ENCODE data around the gene CCDC78. TPM values are rescaled to one million over a fixed set of nuclear protein-coding genes. Genes with fewer than 3 reads are reported as not detected.

Gene CCDC78
- total RNA-seq, 1 experiment from 2014 or later = 22.9 TPM

DNA sequence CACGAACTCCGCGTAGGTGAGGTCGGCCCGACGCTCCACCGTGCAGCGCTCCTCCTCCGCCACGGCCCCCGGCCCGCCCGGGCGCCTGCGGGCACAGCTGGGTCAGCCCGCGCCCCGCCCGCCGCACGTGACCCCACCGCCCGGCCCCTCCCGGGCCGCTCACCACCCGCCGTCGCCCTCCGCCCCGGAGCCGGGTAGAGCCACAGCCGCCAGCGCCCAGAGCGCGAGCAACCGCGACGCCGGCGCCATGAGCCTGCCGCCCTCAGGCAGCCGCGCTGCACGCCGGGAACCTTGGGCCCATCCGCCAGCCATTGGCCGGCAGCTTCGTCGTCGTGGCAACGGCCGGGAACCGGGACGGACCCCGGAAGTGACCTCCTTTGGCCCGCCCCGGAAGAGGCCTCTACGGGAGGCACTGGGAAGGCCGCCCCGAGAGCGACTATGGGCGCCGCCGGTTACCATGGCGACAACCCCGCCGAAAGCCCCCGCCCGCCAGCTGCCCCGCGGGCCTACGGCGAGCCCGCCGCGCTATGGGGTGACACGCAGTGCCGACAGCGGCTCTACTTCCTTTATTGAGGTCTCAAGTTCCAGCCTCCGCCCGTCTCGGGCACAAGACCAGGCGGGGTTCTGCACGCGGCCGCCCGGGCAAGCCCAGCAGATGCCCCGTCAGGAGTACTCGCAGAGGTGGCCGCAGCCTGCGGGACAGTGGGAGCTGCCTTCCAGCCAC, 42.0 kb downstream of the CCDC78 start, which contains the start of gene JMJD8:
Gene JMJD8, minus strand, starts transcription at position 264 of the 724 bp plus-strand sequence. Its CDS starts 15 bp downstream, at position 249.
- no TSS peak for BruUV-seq (replicated peaks)
- no peaks in the 10 kb centered on the region for H3K9me2 ChIP-seq (ENCODE audit: insufficient read depth)
- ATAC-seq (peak; percentile 70), DNase-seq (ENCODE audit: low read depth, low spot score) (peak; percentile 89)
- no peaks in the 10 kb centered on the region for H3K9me3 ChIP-seq (ENCODE audit: control insufficient read depth in 1 of 2, insufficient read depth in 1 of 2, low read depth in 1 of 2, low read length in 2 of 2)
- peak within 1 kb of the TSS; percentile 71 to 90 for H3K4me3 ChIP-seq (replicated peaks in 1 of 2; ENCODE audit: low read depth in 1 of 2, low read length in 2 of 2)
- peaks cover 17 to 58% of the 10 kb centered on the region in 2 experiments for H3K4me1 ChIP-seq (ENCODE audit: control insufficient read depth in 1 of 2, insufficient read depth in 2 of 2, low read length in 2 of 2)
- no peaks in the 10 kb centered on the region for H4K20me1 ChIP-seq (ENCODE audit: insufficient read depth)
- TF ChIP-seq ZBTB33 (IDR thresholded peaks at IDR 0.05; ENCODE audit: extremely low read depth, insufficient replicate concordance, low read length) (no peak), YY1 (IDR thresholded peaks at IDR 0.05; ENCODE audit: extremely low read depth, insufficient replicate concordance, low read depth, low read length) (peak; percentile 91), ELF1 (IDR thresholded peaks at IDR 0.05; ENCODE audit: borderline replicate concordance, low read depth) (no peak), EGR1 (IDR thresholded peaks at IDR 0.05; ENCODE audit: low read depth) (no peak), FOSL1 (IDR thresholded peaks at IDR 0.05; ENCODE audit: low read depth) (no peak), SRF (IDR thresholded peaks at IDR 0.05; ENCODE audit: low read depth) (no peak), POLR2A (IDR thresholded peaks at IDR 0.05; ENCODE audit: borderline replicate concordance, extremely low read depth, insufficient read depth, insufficient read length) (peak; percentile 93), SIN3A (IDR thresholded peaks at IDR 0.05; ENCODE audit: low read depth) (no peak), CBX3 (IDR thresholded peaks at IDR 0.05; ENCODE audit: low read depth) (no peak), RAD21 (IDR thresholded peaks at IDR 0.05; ENCODE audit: low read depth) (no peak), EZH2phosphoT487 (IDR thresholded peaks at IDR 0.05; ENCODE audit: borderline replicate concordance) (no peak), ZFX (IDR thresholded peaks at IDR 0.05) (peak; percentile 90), ZNF274 (IDR thresholded peaks at IDR 0.05; ENCODE audit: low read depth, low read length) (no peak), POLR2AphosphoS5 (IDR thresholded peaks at IDR 0.05; ENCODE audit: low read depth, low read length) (peak; percentile 91), EZH2 (IDR thresholded peaks at IDR 0.05) (no peak), CEBPB (IDR thresholded peaks at IDR 0.05; ENCODE audit: low read depth) (no peak), CTCF (IDR thresholded peaks at IDR 0.05 in 2 of 3, conservative IDR thresholded peaks at IDR 0.05 in 1 of 3; ENCODE audit: borderline replicate concordance in 1 of 3, insufficient read depth in 1 of 3, low read depth in 2 of 3, low read length in 2 of 3) (no peak), SP1 (IDR thresholded peaks at IDR 0.05; ENCODE audit: low read depth) (no peak)
- TF ChIP-seq, protein P1, sequence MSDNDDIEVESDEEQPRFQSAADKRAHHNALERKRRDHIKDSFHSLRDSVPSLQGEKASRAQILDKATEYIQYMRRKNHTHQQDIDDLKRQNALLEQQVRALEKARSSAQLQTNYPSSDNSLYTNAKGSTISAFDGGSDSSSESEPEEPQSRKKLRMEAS (IDR thresholded peaks at IDR 0.05) = no peak
- TF ChIP-seq, protein P2, sequence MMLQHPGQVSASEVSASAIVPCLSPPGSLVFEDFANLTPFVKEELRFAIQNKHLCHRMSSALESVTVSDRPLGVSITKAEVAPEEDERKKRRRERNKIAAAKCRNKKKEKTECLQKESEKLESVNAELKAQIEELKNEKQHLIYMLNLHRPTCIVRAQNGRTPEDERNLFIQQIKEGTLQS (IDR thresholded peaks at IDR 0.05) = no peak
- peaks cover 48% of the 10 kb centered on the region for H3K79me2 ChIP-seq (ENCODE audit: insufficient read depth, low read length)
- H3K36me3 ChIP-seq (ENCODE audit: control insufficient read depth in 1 of 2, insufficient read depth in 2 of 2, low read length in 2 of 2) = peaks cover 0 to 33% of the 10 kb centered on the region in 2 experiments; a peak in 2 of 4 replicates
- peak within 1 kb of the TSS; percentile 97 for H3K4me2 ChIP-seq (ENCODE audit: low read length)
- peak within 1 kb of the TSS; percentile 92 for H3K9ac ChIP-seq (ENCODE audit: low read length)
- intact Hi-C loops (cut with micrococcal nuclease) = no loop called here
- H3K27ac ChIP-seq (ENCODE audit: low read depth, low read length) = peak within 1 kb of the TSS; percentile 98
- RAD21 ChIA-PET (ENCODE audit: low non-redundant PET in 1 of 2, low total read pairs in 2 of 2, uncharacterized antibody in 2 of 2, unreplicated experiment in 2 of 2) = no interaction called here
- POLR2A ChIA-PET = interaction anchor here (0.7 kb wide), 1 partner anchor 11 kb away, joined by 3 read pairs; no protein-coding TSS in a partner anchor
- no peaks in the 10 kb centered on the region for H3K27me3 ChIP-seq (ENCODE audit: insufficient read depth, low read length)
- CTCF ChIA-PET = interaction anchor here (1.2 kb wide), 1 partner anchor 32 kb away, joined by 3 read pairs; no protein-coding TSS in a partner anchor
- no peak within 1 kb of the TSS for H2AFZ ChIP-seq (ENCODE audit: low read depth, low read length, poor library complexity, severe bottlenecking)

Data from HCT116 (cell line).